Natural killer cell treated with Interleukin-12 subunit alpha and Interleukin-12 subunit beta and Interleukin-15 and Interleukin-18, amount 100 ng/mL, for 72 hours (primary cell): ENCODE data around the gene ZC3H18. TPM values are rescaled to one million over a fixed set of nuclear protein-coding genes. Genes with fewer than 3 reads are reported as not detected.
A peak's percentile ranks its signal among the peaks of the same experiment; 100 is the strongest.

Experiments
- ATAC-seq, 2 donors: fragments of 150-1000 bp; cut with Tn5 transposase in 1 of 2; sonication (Bioruptor Pico), chemical (Tn5 transposase) in 1 of 2; 2 replicates each; pipeline ENCODE4 v1.10.0; 2021
- DNase-seq: peaks from one replicate; pipeline ENCODE4 v3.0.0; 2022; ENCODE audit warnings: low spot score
- H3K27ac Mint-ChIP-seq, 2 donors: 1 replicate in 1 of 2; 2 replicates in 1 of 2; pipeline ENCODE4 v1.8.0; 2022; ENCODE audit warnings: mixed read lengths in 2 of 2, mild to moderate bottlenecking in 1 of 2, moderate library complexity in 1 of 2
- H3K27me3 Mint-ChIP-seq, 2 donors: 1 replicate in 1 of 2; 2 replicates in 1 of 2; pipeline ENCODE4 v1.8.0; 2022; ENCODE audit warnings: mixed read lengths in 2 of 2
- H3K36me3 Mint-ChIP-seq: one replicate; pipeline ENCODE4 v1.8.0; 2022; ENCODE audit warnings: mixed read lengths
- H3K4me1 Mint-ChIP-seq, 2 donors: 1 replicate in 1 of 2; 2 replicates in 1 of 2; pipeline ENCODE4 v1.8.0; 2022; ENCODE audit warnings: low read depth in 2 of 2, mixed read lengths in 2 of 2, mild to moderate bottlenecking in 1 of 2
- H3K4me3 Mint-ChIP-seq: one replicate; pipeline ENCODE4 v1.8.0; 2022; ENCODE audit warnings: mixed read lengths
- H3K9me3 Mint-ChIP-seq: 2 replicates; pipeline ENCODE4 v1.8.0; 2022; ENCODE audit warnings: mixed read lengths
- total RNA-seq, 2 donors: library from RNA; stranded (reverse); gene quantifications; one replicate each; pipeline ENCODE4 v1.2.3, GENCODE V29; 2022

Gene ZC3H18
- total RNA-seq, 2 donors from 2014 or later: 85.0 to 148 TPM

DNA sequence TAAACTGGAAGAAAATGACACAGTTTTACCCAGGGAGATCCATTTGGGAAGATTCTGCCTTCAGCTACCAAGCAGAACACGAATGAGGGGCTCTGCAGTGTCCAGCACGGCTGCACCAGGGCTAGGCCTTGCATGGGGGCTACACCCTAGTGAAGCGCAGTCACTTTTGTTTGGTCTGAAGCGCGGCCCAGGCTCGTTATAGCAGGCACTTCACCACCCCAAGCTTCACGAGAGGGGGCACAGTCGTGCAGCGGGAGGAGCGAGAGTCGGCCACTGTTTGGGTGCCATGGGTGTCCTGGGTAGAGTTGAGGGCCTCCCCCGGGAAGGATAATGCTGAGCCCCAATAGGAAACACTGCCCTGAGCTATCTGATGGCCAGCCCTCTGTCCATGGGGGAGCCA, 46.5 kb downstream of the ZC3H18 start:
- H3K27ac Mint-ChIP-seq: no peak overlapping the region
- no peak for ATAC-seq
- peaks cover 26 to 39% of the 10 kb centered on the region in 2 donors for H3K4me1 Mint-ChIP-seq
- H3K27me3 Mint-ChIP-seq: no peaks in the 10 kb centered on the region
- H3K36me3 Mint-ChIP-seq: peaks cover 8% of the 10 kb centered on the region
- no peak for DNase-seq
- H3K9me3 Mint-ChIP-seq: no peaks in the 10 kb centered on the region
- no peak overlapping the region for H3K4me3 Mint-ChIP-seq

DNA sequence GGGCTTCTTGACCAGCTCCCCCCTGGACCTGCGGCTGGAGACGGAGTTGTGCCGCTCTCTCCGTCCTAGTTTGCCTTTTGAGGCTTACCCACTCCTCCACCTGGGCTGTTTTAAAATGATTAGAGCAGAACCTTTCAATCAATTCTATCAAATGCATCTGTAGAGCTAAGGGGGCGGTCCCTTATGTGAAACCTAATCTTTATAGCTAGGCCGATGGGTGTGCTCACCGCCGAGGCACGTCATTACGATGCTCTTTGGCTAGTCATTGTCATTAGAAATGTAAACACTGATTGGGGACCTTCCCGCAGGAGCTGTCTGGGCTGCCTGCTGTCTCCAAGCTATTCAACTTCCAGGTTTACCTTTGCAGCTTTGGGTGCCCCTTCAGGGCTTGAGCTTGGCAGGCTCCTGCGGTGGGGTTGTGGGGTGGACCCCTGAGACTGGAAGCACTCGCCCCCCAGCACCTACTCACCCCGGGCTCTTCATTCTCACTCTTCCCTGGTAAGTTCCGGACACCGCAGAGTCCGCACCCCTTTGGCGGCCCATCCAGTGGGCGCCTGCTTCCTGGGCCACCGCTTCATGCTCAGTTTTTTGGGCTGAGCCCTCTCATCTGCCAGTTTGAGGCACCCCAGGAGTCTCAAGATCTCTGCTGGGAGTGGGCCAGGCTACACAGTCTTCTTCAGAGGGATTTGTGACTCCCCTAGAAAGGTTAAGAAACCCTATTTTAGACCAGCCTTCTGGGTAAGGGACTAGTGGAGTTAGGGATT, 47.2 kb downstream of the ZC3H18 start:
- H3K27ac Mint-ChIP-seq: no peak overlapping the region
- DNase-seq: no peak
- no peak overlapping the region for H3K4me3 Mint-ChIP-seq
- H3K4me1 Mint-ChIP-seq: peaks cover 26 to 39% of the 10 kb centered on the region in 2 donors
- no peaks in the 10 kb centered on the region for H3K9me3 Mint-ChIP-seq
- peaks cover 8% of the 10 kb centered on the region for H3K36me3 Mint-ChIP-seq
- H3K27me3 Mint-ChIP-seq: no peaks in the 10 kb centered on the region
- no peak for ATAC-seq

DNA sequence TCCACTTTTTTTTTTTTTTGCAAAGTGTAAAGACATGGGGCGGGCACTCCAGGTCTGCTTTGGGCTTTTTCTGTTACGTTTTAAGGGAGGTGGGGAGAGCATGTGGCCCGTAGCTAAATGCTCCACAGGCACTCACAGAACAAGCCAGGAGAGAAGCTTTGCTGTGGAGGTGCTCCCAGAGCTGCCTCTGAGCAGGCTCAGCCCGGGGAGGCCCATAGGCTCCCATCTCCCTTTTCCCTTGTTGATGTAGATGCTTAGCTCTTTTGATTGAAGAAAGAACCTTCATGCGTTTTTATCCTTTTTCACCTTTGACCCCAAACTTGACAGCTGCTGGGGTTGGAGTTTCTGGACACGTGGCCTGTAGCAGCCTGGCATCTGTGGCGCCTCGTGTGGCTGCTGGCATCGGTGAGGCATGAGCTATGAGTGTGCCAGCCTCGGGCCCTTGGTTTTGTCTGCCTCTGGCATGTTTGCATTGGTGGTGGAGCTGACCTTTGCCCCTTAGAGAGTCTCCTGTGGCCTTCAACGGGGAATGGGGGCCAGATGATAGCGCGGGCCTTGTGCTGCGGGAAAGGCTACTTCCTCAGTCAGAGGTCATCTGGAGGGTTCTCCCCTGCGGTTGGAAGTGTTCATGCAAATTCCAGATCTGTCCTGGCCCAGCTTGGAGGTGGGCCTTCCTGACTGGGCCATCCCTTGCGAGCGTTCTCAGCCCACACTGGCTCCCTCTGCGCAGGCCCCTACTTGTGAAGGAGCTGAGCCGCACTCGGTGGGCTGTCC, 48.2 kb downstream of the ZC3H18 start:
- no peak for ATAC-seq
- no peak overlapping the region for H3K27ac Mint-ChIP-seq
- no peaks in the 10 kb centered on the region for H3K9me3 Mint-ChIP-seq
- H3K4me3 Mint-ChIP-seq: no peak overlapping the region
- peaks cover 25 to 39% of the 10 kb centered on the region in 2 donors for H3K4me1 Mint-ChIP-seq
- no peak for DNase-seq
- peaks cover 3% of the 10 kb centered on the region for H3K36me3 Mint-ChIP-seq
- H3K27me3 Mint-ChIP-seq: no peaks in the 10 kb centered on the region

DNA sequence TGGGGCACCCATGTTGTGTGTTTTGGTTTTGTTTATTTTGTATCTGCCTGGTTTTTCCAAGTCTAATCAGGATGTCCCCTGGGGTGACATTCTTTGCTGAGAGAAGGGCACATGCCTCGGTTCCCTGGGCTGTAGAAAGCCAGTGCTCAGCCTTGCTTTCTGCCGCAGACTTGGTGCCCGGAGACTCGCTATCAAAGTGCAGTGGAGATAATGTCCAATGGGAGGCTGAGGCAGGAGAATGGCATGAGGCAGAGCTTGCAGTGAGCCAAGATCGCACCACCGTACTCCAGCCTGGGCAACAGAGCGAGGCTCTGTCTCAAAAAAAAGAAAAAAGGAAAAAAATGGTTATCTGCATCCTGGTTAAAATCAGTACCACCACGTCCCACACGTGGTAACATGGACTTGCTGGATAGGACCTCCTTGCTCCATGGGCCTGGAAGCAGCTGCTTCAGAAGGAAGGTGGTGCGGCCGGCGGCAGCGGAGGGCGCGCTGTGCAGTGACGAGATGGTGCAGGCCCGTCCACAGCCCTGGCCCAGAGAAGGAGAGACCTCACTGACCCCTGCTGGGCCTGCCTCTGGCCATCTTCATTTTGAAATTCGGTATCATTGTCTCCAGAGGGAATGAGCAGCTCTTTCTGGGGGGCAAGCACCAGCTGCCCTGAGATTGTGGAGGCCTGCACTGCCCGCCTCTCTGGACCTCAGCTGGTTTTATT, 48.9 kb downstream of the ZC3H18 start:
- DNase-seq (no peak), ATAC-seq (no peak)
- Mint-ChIP-seq H3K27me3 (no peaks in the 10 kb centered on the region), H3K36me3 (no peaks in the 10 kb centered on the region), H3K4me3 (peak overlapping the region; percentile 44), H3K27ac (peak overlapping the region; percentile 56 to 76), H3K9me3 (no peaks in the 10 kb centered on the region), H3K4me1 (peaks cover 21 to 34% of the 10 kb centered on the region in 2 donors)

DNA sequence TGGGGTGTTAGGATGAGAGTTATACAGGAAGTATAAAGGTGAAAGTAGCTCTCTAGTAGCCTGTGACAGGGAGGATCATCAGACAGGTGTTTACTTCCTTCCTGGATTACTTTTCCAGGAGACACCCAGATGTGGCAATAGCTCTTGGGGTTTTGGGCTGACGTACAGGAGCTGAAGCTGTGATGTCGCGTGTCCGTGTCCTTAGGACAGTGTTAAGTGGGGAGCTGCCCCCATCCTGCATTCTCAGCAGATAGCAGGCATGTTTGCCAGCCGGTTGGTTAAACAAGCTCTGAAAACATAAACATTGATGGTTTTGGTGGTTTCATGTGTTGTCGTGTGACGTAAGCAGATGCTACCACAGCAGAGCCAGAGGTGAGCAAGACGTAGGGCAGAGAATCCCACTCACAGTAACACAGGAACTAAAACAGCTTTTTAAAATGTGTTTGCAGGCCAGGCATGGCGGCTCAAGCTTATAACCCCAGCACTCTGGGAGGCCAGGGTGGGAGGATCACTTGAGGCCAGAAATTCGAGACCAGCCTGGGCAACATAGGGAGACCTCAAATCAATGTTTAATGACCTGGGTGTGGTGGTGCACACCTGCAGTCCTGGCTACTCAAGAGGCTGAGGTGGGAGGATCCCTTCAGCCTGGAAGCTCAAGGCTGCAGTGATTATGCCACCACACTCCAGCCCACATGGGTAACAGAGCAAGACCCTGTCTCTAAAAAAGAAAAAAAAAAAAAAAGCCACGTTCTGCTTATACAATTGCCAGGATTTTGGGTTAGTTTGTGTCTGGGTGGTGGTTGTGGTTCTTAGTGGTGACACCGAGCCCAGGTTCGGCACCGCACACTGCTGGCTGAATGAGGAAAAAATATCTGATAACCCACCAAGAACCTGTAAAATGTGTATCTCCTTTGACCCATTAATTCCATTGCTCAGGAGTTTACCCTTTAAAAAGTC, 49.9 kb downstream of the ZC3H18 start:
- H3K4me3 Mint-ChIP-seq: peak overlapping the region; percentile 44
- H3K27me3 Mint-ChIP-seq: no peaks in the 10 kb centered on the region
- H3K36me3 Mint-ChIP-seq: no peaks in the 10 kb centered on the region
- no peaks in the 10 kb centered on the region for H3K9me3 Mint-ChIP-seq
- H3K27ac Mint-ChIP-seq: peak overlapping the region; percentile 56 to 76
- peak; percentile 80 for DNase-seq
- peak; percentile 79 to 88 for ATAC-seq
- peaks cover 21 to 34% of the 10 kb centered on the region in 2 donors for H3K4me1 Mint-ChIP-seq

DNA sequence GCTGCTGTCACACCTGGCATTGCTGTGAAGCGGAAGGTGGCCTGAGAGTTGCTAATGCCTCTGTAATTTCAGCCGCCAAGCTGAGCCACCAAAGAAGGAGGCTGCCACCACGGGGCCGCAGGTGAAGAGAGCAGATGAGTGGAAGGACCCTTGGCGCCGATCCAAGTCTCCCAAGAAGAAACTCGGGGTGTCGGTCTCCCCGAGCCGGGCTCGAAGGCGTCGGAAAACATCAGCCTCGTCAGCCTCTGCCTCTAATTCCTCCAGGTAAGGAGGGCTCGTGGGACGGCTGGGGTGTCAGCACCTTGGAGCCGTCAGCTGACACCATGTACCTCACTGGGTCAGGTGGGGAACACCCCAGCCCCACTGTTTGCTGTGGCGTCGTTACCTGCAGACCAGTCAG, 51.9 kb downstream of the ZC3H18 start:
- H3K27me3 Mint-ChIP-seq: no peaks in the 10 kb centered on the region
- ATAC-seq (no peak), DNase-seq (no peak)
- H3K27ac Mint-ChIP-seq: no peak overlapping the region
- no peak overlapping the region for H3K4me3 Mint-ChIP-seq
- no peaks in the 10 kb centered on the region for H3K36me3 Mint-ChIP-seq
- H3K4me1 Mint-ChIP-seq: peaks cover 21 to 30% of the 10 kb centered on the region in 2 donors
- no peaks in the 10 kb centered on the region for H3K9me3 Mint-ChIP-seq

DNA sequence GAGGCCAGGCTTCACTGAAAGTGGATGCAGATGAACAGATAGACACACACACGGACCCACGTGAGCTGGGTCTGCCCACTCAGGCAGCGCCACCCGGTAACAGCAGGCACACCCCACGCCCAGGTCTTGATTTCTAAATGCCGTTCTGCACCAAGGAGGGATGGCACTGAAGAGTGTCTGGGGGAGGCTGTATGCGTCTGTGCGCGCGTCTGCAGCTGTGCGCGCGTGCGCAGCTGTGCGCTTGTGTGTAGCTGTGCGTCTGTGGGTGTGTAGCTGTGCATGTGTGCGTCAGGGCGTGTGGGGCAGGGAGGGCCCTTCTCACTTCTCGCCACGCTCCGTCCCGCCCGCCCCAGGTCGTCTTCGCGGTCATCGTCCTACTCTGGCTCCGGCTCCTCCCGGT, 52.7 kb downstream of the ZC3H18 start:
- H3K27ac Mint-ChIP-seq: no peak overlapping the region
- peaks cover 21 to 29% of the 10 kb centered on the region in 2 donors for H3K4me1 Mint-ChIP-seq
- no peaks in the 10 kb centered on the region for H3K36me3 Mint-ChIP-seq
- no peaks in the 10 kb centered on the region for H3K9me3 Mint-ChIP-seq
- H3K27me3 Mint-ChIP-seq: no peaks in the 10 kb centered on the region
- no peak overlapping the region for H3K4me3 Mint-ChIP-seq
- DNase-seq (no peak), ATAC-seq (no peak)

GRCh38 chr16:88623858-88624257, 53.7 kb downstream of the ZC3H18 start:
- no peak overlapping the region for H3K4me3 Mint-ChIP-seq
- no peaks in the 10 kb centered on the region for H3K27me3 Mint-ChIP-seq
- no peak for DNase-seq
- H3K36me3 Mint-ChIP-seq: no peaks in the 10 kb centered on the region
- peaks cover 19 to 28% of the 10 kb centered on the region in 2 donors for H3K4me1 Mint-ChIP-seq
- no peak overlapping the region for H3K27ac Mint-ChIP-seq
- no peak for ATAC-seq
- no peaks in the 10 kb centered on the region for H3K9me3 Mint-ChIP-seq

- H3K36me3 Mint-ChIP-seq: no peaks in the 10 kb centered on the region
- no peaks in the 10 kb centered on the region for H3K9me3 Mint-ChIP-seq
- no peak overlapping the region for H3K4me3 Mint-ChIP-seq
- DNase-seq: no peak
- no peak overlapping the region for H3K27ac Mint-ChIP-seq
- no peak for ATAC-seq
- peaks cover 13 to 22% of the 10 kb centered on the region in 2 donors for H3K4me1 Mint-ChIP-seq
- H3K27me3 Mint-ChIP-seq: no peaks in the 10 kb centered on the region
Measured at GRCh38 chr16:88624481-88624880, 54.3 kb downstream of the ZC3H18 start.

GRCh38 chr16:88624977-88625576, 54.9 kb downstream of the ZC3H18 start:
- DNase-seq (no peak), ATAC-seq (no peak)
- H3K27me3 Mint-ChIP-seq: no peaks in the 10 kb centered on the region
- no peaks in the 10 kb centered on the region for H3K36me3 Mint-ChIP-seq
- peaks cover 7 to 16% of the 10 kb centered on the region in 2 donors for H3K4me1 Mint-ChIP-seq
- no peaks in the 10 kb centered on the region for H3K9me3 Mint-ChIP-seq
- H3K27ac Mint-ChIP-seq: no peak overlapping the region
- no peak overlapping the region for H3K4me3 Mint-ChIP-seq

GRCh38 chr16:88626646-88627045, 56.4 kb downstream of the ZC3H18 start:
- DNase-seq (no peak), ATAC-seq (no peak)
- H3K4me3 Mint-ChIP-seq: no peak overlapping the region
- no peaks in the 10 kb centered on the region for H3K9me3 Mint-ChIP-seq
- H3K4me1 Mint-ChIP-seq: peaks cover 0 to 7% of the 10 kb centered on the region in 2 donors
- no peaks in the 10 kb centered on the region for H3K27me3 Mint-ChIP-seq
- H3K27ac Mint-ChIP-seq: no peak overlapping the region
- H3K36me3 Mint-ChIP-seq: no peaks in the 10 kb centered on the region

DNA sequence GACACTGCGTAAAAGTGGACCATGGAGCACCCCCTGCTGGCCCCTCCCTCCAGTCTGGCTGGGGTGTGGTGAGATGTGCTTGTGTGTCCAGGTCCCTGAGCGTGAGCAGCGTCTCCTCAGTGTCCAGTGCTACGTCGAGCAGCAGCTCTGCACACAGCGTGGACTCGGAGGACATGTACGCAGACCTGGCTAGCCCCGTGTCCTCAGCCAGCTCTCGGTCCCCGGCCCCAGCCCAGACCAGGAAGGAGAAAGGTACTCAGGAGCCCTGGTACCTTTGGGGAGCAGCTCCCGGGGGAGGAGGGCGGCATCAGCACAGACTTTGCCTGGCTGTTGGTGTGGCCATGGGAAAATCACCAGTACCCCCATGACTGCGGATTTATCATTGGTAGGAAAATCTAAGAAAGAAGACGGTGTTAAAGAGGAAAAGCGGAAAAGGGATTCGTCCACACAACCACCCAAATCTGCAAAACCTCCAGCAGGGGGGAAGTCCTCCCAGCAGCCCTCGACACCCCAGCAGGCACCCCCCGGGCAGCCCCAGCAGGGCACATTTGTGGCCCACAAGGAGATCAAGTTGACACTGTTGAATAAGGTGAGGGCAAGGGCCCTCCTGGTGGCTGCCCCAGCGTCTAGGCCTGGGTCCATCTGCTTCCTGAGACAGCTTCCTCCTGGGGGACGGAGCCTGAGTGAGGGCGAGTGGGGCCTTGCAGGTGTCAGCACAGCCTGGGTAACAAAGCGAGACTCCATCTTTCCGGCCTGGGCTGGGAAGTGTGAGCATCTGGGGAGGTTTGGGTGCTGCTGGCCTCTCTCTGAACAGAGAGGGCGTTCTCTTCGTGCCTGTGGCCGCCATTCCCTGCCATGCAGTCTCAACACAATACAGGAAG, 57.6 kb downstream of the ZC3H18 start:
- H3K9me3 Mint-ChIP-seq: no peaks in the 10 kb centered on the region
- H3K4me1 Mint-ChIP-seq: peaks cover 0 to 7% of the 10 kb centered on the region in 2 donors
- no peak overlapping the region for H3K4me3 Mint-ChIP-seq
- DNase-seq (no peak), ATAC-seq (no peak)
- no peak overlapping the region for H3K27ac Mint-ChIP-seq
- no peaks in the 10 kb centered on the region for H3K36me3 Mint-ChIP-seq
- no peaks in the 10 kb centered on the region for H3K27me3 Mint-ChIP-seq
